CD4-positive, alpha-beta T cell (primary cell): ENCODE results near the gene OAS3. TPM values are rescaled to one million over a fixed set of nuclear protein-coding genes. Genes with fewer than 3 reads are reported as not detected.
"Not testable (repeated sequence)": the region's sequence is repeated elsewhere in the genome, so short reads cannot be mapped to it uniquely, and the experiment has no call there.

Experiments
- ATAC-seq: fragments of 200-7000 bp; cut with Tn5 transposase; one replicate; pipeline ENCODE4 v1.10.0; 2022; ENCODE audit warnings: mild to moderate bottlenecking; ENCODE audit not compliant: poor library complexity
- CTCF ChIA-PET: fragments of 350-600 bp; sonication (Branson Sonifier 250); formaldehyde crosslinking; loops from one replicate; lab custom pipeline; 2021; ENCODE audit warnings: antibody characterized with exemption, inconsistent platforms; lab: Charles Lee
- POLR2A ChIA-PET: fragments of 350-600 bp; sonication (Branson Sonifier 250); formaldehyde crosslinking; loops from one replicate; lab custom pipeline; 2021; ENCODE audit warnings: antibody characterized with exemption, inconsistent platforms; lab: Charles Lee
- DNase-seq, 14 experiments: peaks; one replicate each; pipeline ENCODE4 v3.0.0-alpha.2; 2013 to 2020; ENCODE audit warnings: mixed read lengths in 2 of 14
- H3K27ac ChIP-seq, 2 donors: one replicate each; pipeline versions ENCODE4 v1.5.1 to v1.7.0; 2013; ENCODE audit warnings: low read length in 2 of 2, low read depth in 1 of 2, mild to moderate bottlenecking in 1 of 2
- H3K27me3 ChIP-seq, 2 experiments: 1 replicate in 1 of 2; 2 replicates in 1 of 2; pipeline versions ENCODE4 v1.6.1 to v1.7.0; 2013; ENCODE audit warnings: low read length in 2 of 2, control low read depth in 1 of 2, mild to moderate bottlenecking in 1 of 2, moderate library complexity in 1 of 2; ENCODE audit not compliant: insufficient read depth in 2 of 2, control insufficient read depth in 1 of 2
- H3K36me3 ChIP-seq: one replicate; pipeline ENCODE4 v1.6.1; 2013; ENCODE audit warnings: low read length, control low read depth; ENCODE audit not compliant: insufficient read depth
- H3K4me1 ChIP-seq: one replicate; pipeline ENCODE4 v1.6.1; 2013; ENCODE audit warnings: low read length, control low read depth; ENCODE audit not compliant: insufficient read depth
- H3K4me3 ChIP-seq: one replicate; pipeline ENCODE4 v1.5.1; 2013; ENCODE audit warnings: mild to moderate bottlenecking, low read length, moderate library complexity
- H3K9me3 ChIP-seq, 2 experiments: 1 replicate in 1 of 2; 2 replicates in 1 of 2; pipeline versions ENCODE4 v1.6.1 to v1.7.0; 2013; ENCODE audit warnings: low read length in 2 of 2, mild to moderate bottlenecking in 2 of 2, control low read depth in 1 of 2, moderate library complexity in 1 of 2; ENCODE audit not compliant: control insufficient read depth in 1 of 2, insufficient read depth in 1 of 2
- H3K27ac Mint-ChIP-seq: one replicate; pipeline ENCODE4 v1.8.0; 2020; ENCODE audit warnings: mixed read lengths
- H3K27me3 Mint-ChIP-seq: one replicate; pipeline ENCODE4 v1.8.0; 2021; ENCODE audit warnings: mixed read lengths
- H3K36me3 Mint-ChIP-seq: one replicate; pipeline ENCODE4 v1.8.0; 2021; ENCODE audit warnings: low read depth, mixed read lengths
- H3K4me1 Mint-ChIP-seq: one replicate; pipeline ENCODE4 v1.8.0; 2021; ENCODE audit warnings: low read depth, mixed read lengths
- H3K4me3 Mint-ChIP-seq: one replicate; pipeline ENCODE4 v1.8.0; 2020; ENCODE audit warnings: mild to moderate bottlenecking, mixed read lengths
- H3K9me3 Mint-ChIP-seq: one replicate; pipeline ENCODE4 v1.8.0; 2020; ENCODE audit warnings: mixed read lengths
- CTCF ChIP-seq: fragments of 200-600 bp; IDR thresholded peaks from one replicate; pipeline ENCODE4 v1.8.0; 2022; ENCODE audit warnings: antibody characterized with exemption, mild to moderate bottlenecking
- intact Hi-C, 2 experiments: fragments of 100-400 bp; cut with DNase I in 1 of 2; cut with micrococcal nuclease in 1 of 2; formaldehyde crosslinking; loops; one replicate each; pipeline versions ENCODE4 v1.15.1 to v1.9.0; 2023 to 2025; cut with DNase I, micrococcal nuclease
- total RNA-seq, 174 experiments: library from RNA in 2 of 174; stranded (reverse) in 2 of 174; gene quantifications; one replicate each; pipeline ENCODE4 v1.2.3 and lab custom pipeline; 2021 to 2026

The OAS3 gene
- total RNA-seq, 2 experiments from 2014 or later, result 13.9 to 14.5 TPM

- H3K36me3 ChIP-seq, result peaks cover 55% of the 10 kb centered on the region
- Mint-ChIP-seq H3K4me1 (peaks cover 12% of the 10 kb centered on the region), H3K9me3 (peaks cover 2% of the 10 kb centered on the region), H3K27ac (no peak overlapping the region), H3K4me3 (no peak overlapping the region), H3K36me3 (peaks cover 96% of the 10 kb centered on the region), H3K27me3 (no peaks in the 10 kb centered on the region)
- no peaks in the 10 kb centered on the region for H3K27me3 ChIP-seq
- DNase-seq (no peak), ATAC-seq (no peak)
- no peak overlapping the region for H3K4me3 ChIP-seq
- H3K27ac ChIP-seq, result no peak overlapping the region
- intact Hi-C loops, result no loop called here
- H3K9me3 ChIP-seq, result peaks cover 0 to 10% of the 10 kb centered on the region in 2 experiments
- no peak for TF ChIP-seq CTCF
- H3K4me1 ChIP-seq, result no peaks in the 10 kb centered on the region
- ChIA-PET POLR2A (interaction anchor here (0.9 to 1.6 kb wide), 3 partner anchors 10 to 43 kb away, joined by 3 to 6 read pairs (median 3); partner anchors contain the start of gene OAS2), CTCF (no interaction called here)
Measured at GRCh38 chr12:112950701-112951100, 12.4 kb downstream of the OAS3 start.

- H3K4me3 Mint-ChIP-seq, H3K27ac ChIP-seq, H3K27me3 Mint-ChIP-seq, H3K27ac Mint-ChIP-seq, H3K9me3 Mint-ChIP-seq, H3K4me3 ChIP-seq, intact Hi-C loops, POLR2A ChIA-PET, H3K4me1 ChIP-seq, H3K27me3 ChIP-seq, ATAC-seq, H3K9me3 ChIP-seq, CTCF ChIA-PET, DNase-seq: not testable (repeated sequence)
- peaks cover 16% of the 10 kb centered on the region for H3K36me3 ChIP-seq
- peaks cover 96% of the 10 kb centered on the region for H3K36me3 Mint-ChIP-seq
- peaks cover 34% of the 10 kb centered on the region for H3K4me1 Mint-ChIP-seq
Measured at GRCh38 chr12:112957125-112957524, 18.9 kb downstream of the OAS3 start.

GRCh38 chr12:112961074-112961473 is 22.8 kb downstream of the OAS3 start:
- ChIA-PET CTCF (no interaction called here), POLR2A (interaction anchor here (1.3 to 1.6 kb wide), 3 partner anchors 10 to 18 kb away, joined by 3 to 9 read pairs (median 3); partner anchors contain the start of gene OAS2)
- Mint-ChIP-seq H3K36me3 (peaks cover 96% of the 10 kb centered on the region), H3K4me1 (peaks cover 18% of the 10 kb centered on the region), H3K9me3 (peaks cover 7% of the 10 kb centered on the region), H3K4me3 (no peak overlapping the region), H3K27ac (no peak overlapping the region), H3K27me3 (no peaks in the 10 kb centered on the region)
- TF ChIP-seq CTCF, result no peak
- Histone ChIP-seq H3K27me3 (no peaks in the 10 kb centered on the region), H3K9me3 (peaks cover 0 to 6% of the 10 kb centered on the region in 2 experiments), H3K36me3 (peaks cover 47% of the 10 kb centered on the region), H3K27ac (no peak overlapping the region), H3K4me1 (no peaks in the 10 kb centered on the region), H3K4me3 (no peak overlapping the region)
- intact Hi-C loops, result no loop called here
- DNase-seq (no peak), ATAC-seq (no peak)

GRCh38 chr12:112961536-112961935 is 23.3 kb downstream of the OAS3 start:
- DNase-seq, result no peak
- H3K4me3 Mint-ChIP-seq, result no peak overlapping the region
- H3K9me3 Mint-ChIP-seq, result peaks cover 7% of the 10 kb centered on the region
- H3K27ac ChIP-seq, result no peak overlapping the region
- H3K9me3 ChIP-seq, result peaks cover 0 to 6% of the 10 kb centered on the region in 2 experiments
- peaks cover 52% of the 10 kb centered on the region for H3K36me3 ChIP-seq
- no peaks in the 10 kb centered on the region for H3K4me1 ChIP-seq
- H3K27ac Mint-ChIP-seq, result no peak overlapping the region
- H3K36me3 Mint-ChIP-seq, result peaks cover 96% of the 10 kb centered on the region
- POLR2A ChIA-PET, result interaction anchor here (0.6 to 2.0 kb wide), 3 partner anchors 17 to 61 kb away, joined by 3 to 10 read pairs (median 3); partner anchors contain the start of gene OAS2
- no peak for ATAC-seq
- H3K27me3 Mint-ChIP-seq, result no peaks in the 10 kb centered on the region
- no peaks in the 10 kb centered on the region for H3K27me3 ChIP-seq
- peaks cover 13% of the 10 kb centered on the region for H3K4me1 Mint-ChIP-seq
- no peak for TF ChIP-seq CTCF
- H3K4me3 ChIP-seq, result no peak overlapping the region
- CTCF ChIA-PET, result no interaction called here
- intact Hi-C loops, result no loop called here
